HCT116 (cell line): ENCODE measurements around the gene DIO1. TPM values are rescaled to one million over a fixed set of nuclear protein-coding genes. Genes with fewer than 3 reads are reported as not detected.
A peak's percentile ranks its signal among the peaks of the same experiment; 100 is the strongest.

ENCODE experiments used
- ATAC-seq: fragments of 200-7000 bp; cut with Tn5 transposase; 2 replicates; pipeline ENCODE4 v1.9.1; 2020; ENCODE audit warnings: mild to moderate bottlenecking, moderate library complexity
- BruUV-seq: library from RNA; stranded (reverse); fragments of 400-500 nt; replicated peaks from 2 replicates; lab custom pipeline; 2021; lab: Mats Ljungman, UMichigan
- CTCF ChIA-PET: fragments of 300-600 bp; sonication (Branson Sonifier 250); formaldehyde crosslinking; loops from one replicate; lab custom pipeline; 2021; ENCODE audit warnings: antibody characterized with exemption; lab: Charles Lee
- POLR2A ChIA-PET: fragments of 300-600, 350-600 bp; sonication (Branson Sonifier 250); formaldehyde crosslinking; loops from one replicate; lab custom pipeline; 2021; ENCODE audit warnings: antibody characterized with exemption; lab: Charles Lee
- RAD21 ChIA-PET, 2 experiments: fragments of 300-600 bp; sonication (Branson Sonifier 250); formaldehyde crosslinking; loops; one replicate each; lab custom pipeline; 2023; ENCODE audit warnings: low total read pairs in 2 of 2; ENCODE audit not compliant: uncharacterized antibody in 2 of 2, unreplicated experiment in 2 of 2, low non-redundant PET in 1 of 2; lab: Charles Lee
- DNase-seq: peaks from one replicate; pipeline ENCODE4 v3.0.0-alpha.2; 2010; ENCODE audit warnings: low read depth, low spot score
- H2AFZ ChIP-seq: fragments of 200-600 bp; shearing (Covaris generic), sonication (generic); 2 replicates; pipeline ENCODE4 v1.6.1; 2017; ENCODE audit warnings: low read depth, mixed run types, mixed read lengths, antibody characterized with exemption, low read length; ENCODE audit not compliant: poor library complexity, severe bottlenecking
- H3K27ac ChIP-seq: 2 replicates; pipeline ENCODE4 v1.5.1; 2012; ENCODE audit warnings: low read depth, low read length
- H3K27me3 ChIP-seq: fragments of 200-600 bp; sonication (generic); 2 replicates; pipeline ENCODE4 v1.6.1; 2016; ENCODE audit warnings: mixed run types, low read length, mixed read lengths; ENCODE audit not compliant: insufficient read depth
- H3K36me3 ChIP-seq, 2 experiments: fragments of 200-500 bp in 1 of 2; fragments of 200-600 bp in 1 of 2; sonication (Bioruptor generic) in 1 of 2; sonication (generic) in 1 of 2; 2 replicates each; pipeline versions ENCODE4 v1.5.1 to v1.6.1; 2014 to 2016; ENCODE audit warnings: low read length in 2 of 2, inconsistent platforms in 1 of 2, mixed read lengths in 1 of 2, mixed run types in 1 of 2; ENCODE audit not compliant: insufficient read depth in 2 of 2, control insufficient read depth in 1 of 2
- H3K4me1 ChIP-seq, 2 experiments: fragments of 200-600 bp in 1 of 2; sonication (generic) in 1 of 2; 2 replicates each; pipeline versions ENCODE4 v1.5.1 to v1.6.1; 2012 to 2017; ENCODE audit warnings: low read length in 2 of 2, inconsistent platforms in 1 of 2, mild to moderate bottlenecking in 1 of 2, mixed read lengths in 1 of 2, mixed run types in 1 of 2, moderate library complexity in 1 of 2; ENCODE audit not compliant: insufficient read depth in 2 of 2, control insufficient read depth in 1 of 2
- H3K4me2 ChIP-seq: fragments of 200-600 bp; sonication (generic); 2 replicates; pipeline ENCODE4 v1.6.1; 2017; ENCODE audit warnings: mixed run types, low read length, mixed read lengths
- H3K4me3 ChIP-seq, 2 experiments: fragments of 200-600 bp in 1 of 2; sonication (generic) in 1 of 2; replicated peaks in 1 of 2; 2 replicates each; pipeline ENCODE4 v1.5.1; 2011 to 2016; ENCODE audit warnings: low read length in 2 of 2, control low read depth in 1 of 2, low read depth in 1 of 2, mild to moderate bottlenecking in 1 of 2, mixed read lengths in 1 of 2, mixed run types in 1 of 2
- H3K79me2 ChIP-seq: fragments of 200-600 bp; sonication (generic); 2 replicates; pipeline ENCODE4 v1.6.1; 2017; ENCODE audit warnings: mild to moderate bottlenecking, mixed run types, low read length, moderate library complexity, mixed read lengths; ENCODE audit not compliant: insufficient read depth
- H3K9ac ChIP-seq: fragments of 200-600 bp; sonication (generic); 2 replicates; pipeline ENCODE4 v1.6.1; 2016; ENCODE audit warnings: low read length, mixed read lengths
- H3K9me2 ChIP-seq: fragments of 200-600 bp; sonication (generic), shearing (Covaris generic); 2 replicates; pipeline ENCODE4 v1.6.1; 2017; ENCODE audit warnings: mixed run types, mild to moderate bottlenecking, moderate library complexity; ENCODE audit not compliant: insufficient read depth
- H3K9me3 ChIP-seq, 2 experiments: fragments of 200-500 bp in 1 of 2; fragments of 200-600 bp in 1 of 2; sonication (Bioruptor generic) in 1 of 2; sonication (generic) in 1 of 2; 2 replicates each; pipeline ENCODE4 v1.6.1; 2014 to 2017; ENCODE audit warnings: low read length in 2 of 2, mixed read lengths in 2 of 2, inconsistent platforms in 1 of 2, low read depth in 1 of 2, mild to moderate bottlenecking in 1 of 2, mixed run types in 1 of 2, moderate library complexity in 1 of 2; ENCODE audit not compliant: control insufficient read depth in 1 of 2, insufficient read depth in 1 of 2
- H4K20me1 ChIP-seq: fragments of 200-600 bp; sonication (generic), shearing (Covaris generic); 2 replicates; pipeline ENCODE4 v1.6.1; 2017; ENCODE audit warnings: mixed run types, mild to moderate bottlenecking, moderate library complexity; ENCODE audit not compliant: insufficient read depth
- CBX3 ChIP-seq: IDR thresholded peaks from 2 replicates; pipeline ENCODE4 v1.6.1; 2012; ENCODE audit warnings: low read depth
- CEBPB ChIP-seq: IDR thresholded peaks from 2 replicates; pipeline ENCODE4 v1.6.1; 2012; ENCODE audit warnings: low read depth
- EGR1 ChIP-seq: IDR thresholded peaks from 2 replicates; pipeline ENCODE4 v1.6.1; 2012; ENCODE audit warnings: low read depth
- ELF1 ChIP-seq: IDR thresholded peaks from 2 replicates; pipeline ENCODE4 v1.6.1; 2012; ENCODE audit warnings: low read depth, borderline replicate concordance
- EZH2 ChIP-seq: fragments of 200-600 bp; sonication (generic); IDR thresholded peaks from 2 replicates; pipeline ENCODE4 v1.6.1; 2017; ENCODE audit warnings: antibody characterized with exemption, mixed run types
- FOSL1 ChIP-seq: IDR thresholded peaks from 2 replicates; pipeline ENCODE4 v1.6.1; 2012; ENCODE audit warnings: low read depth
- JUND ChIP-seq: IDR thresholded peaks from 2 replicates; pipeline ENCODE4 v1.6.1; 2012
- POLR2A ChIP-seq: IDR thresholded peaks from 2 replicates; pipeline ENCODE4 v1.7.0; 2011; ENCODE audit warnings: borderline replicate concordance; ENCODE audit not compliant: insufficient read depth, insufficient read length; ENCODE audit errors: extremely low read depth
- POLR2AphosphoS5 ChIP-seq: IDR thresholded peaks from 2 replicates; pipeline ENCODE4 v1.6.1; 2011; ENCODE audit warnings: mild to moderate bottlenecking, low read depth, low read length, moderate library complexity
- RAD21 ChIP-seq: IDR thresholded peaks from 2 replicates; pipeline ENCODE4 v1.6.1; 2012; ENCODE audit warnings: low read depth, mild to moderate bottlenecking
- SIN3A ChIP-seq: IDR thresholded peaks from 2 replicates; pipeline ENCODE4 v1.6.1; 2012; ENCODE audit warnings: low read depth
- SP1 ChIP-seq: IDR thresholded peaks from 2 replicates; pipeline ENCODE4 v1.6.1; 2012; ENCODE audit warnings: low read depth
- SRF ChIP-seq: IDR thresholded peaks from 2 replicates; pipeline ENCODE4 v1.6.1; 2012; ENCODE audit warnings: low read depth
- ZFX ChIP-seq: fragments of 450-650 bp; IDR thresholded peaks from 2 replicates; pipeline ENCODE4 v1.6.1; 2017
- intact Hi-C: fragments of 100-400 bp; cut with micrococcal nuclease; formaldehyde crosslinking; loops from 2 replicates; pipeline ENCODE4 v1.10.0; 2022
- total RNA-seq: library from RNA; stranded (reverse); gene quantifications from one replicate; pipeline ENCODE4 v1.2.1, GENCODE V29; 2021; ENCODE audit not compliant: unreplicated experiment
- TF ChIP-seq, protein P1 (sequence below): IDR thresholded peaks from 2 replicates; pipeline ENCODE4 v1.6.1; 2012
- TF ChIP-seq, protein P2 (sequence below): IDR thresholded peaks from 2 replicates; pipeline ENCODE4 v1.6.1; 2012
- TF ChIP-seq, protein P3 (sequence below), 3 experiments: fragments of 200-600 bp in 1 of 3; sonication (generic) in 1 of 3; IDR thresholded peaks in 2 of 3; conservative IDR thresholded peaks in 1 of 3; 2 replicates each; pipeline ENCODE4 v1.5.1; 2012 to 2017; ENCODE audit warnings: low read depth in 2 of 3, low read length in 2 of 3, antibody characterized with exemption in 1 of 3, borderline replicate concordance in 1 of 3, control low read depth in 1 of 3, mild to moderate bottlenecking in 1 of 3, mixed read lengths in 1 of 3, mixed run types in 1 of 3, moderate library complexity in 1 of 3; ENCODE audit not compliant: insufficient read depth in 1 of 3

The DIO1 gene
- total RNA-seq, 1 experiment from 2014 or later, result not detected

DNA sequence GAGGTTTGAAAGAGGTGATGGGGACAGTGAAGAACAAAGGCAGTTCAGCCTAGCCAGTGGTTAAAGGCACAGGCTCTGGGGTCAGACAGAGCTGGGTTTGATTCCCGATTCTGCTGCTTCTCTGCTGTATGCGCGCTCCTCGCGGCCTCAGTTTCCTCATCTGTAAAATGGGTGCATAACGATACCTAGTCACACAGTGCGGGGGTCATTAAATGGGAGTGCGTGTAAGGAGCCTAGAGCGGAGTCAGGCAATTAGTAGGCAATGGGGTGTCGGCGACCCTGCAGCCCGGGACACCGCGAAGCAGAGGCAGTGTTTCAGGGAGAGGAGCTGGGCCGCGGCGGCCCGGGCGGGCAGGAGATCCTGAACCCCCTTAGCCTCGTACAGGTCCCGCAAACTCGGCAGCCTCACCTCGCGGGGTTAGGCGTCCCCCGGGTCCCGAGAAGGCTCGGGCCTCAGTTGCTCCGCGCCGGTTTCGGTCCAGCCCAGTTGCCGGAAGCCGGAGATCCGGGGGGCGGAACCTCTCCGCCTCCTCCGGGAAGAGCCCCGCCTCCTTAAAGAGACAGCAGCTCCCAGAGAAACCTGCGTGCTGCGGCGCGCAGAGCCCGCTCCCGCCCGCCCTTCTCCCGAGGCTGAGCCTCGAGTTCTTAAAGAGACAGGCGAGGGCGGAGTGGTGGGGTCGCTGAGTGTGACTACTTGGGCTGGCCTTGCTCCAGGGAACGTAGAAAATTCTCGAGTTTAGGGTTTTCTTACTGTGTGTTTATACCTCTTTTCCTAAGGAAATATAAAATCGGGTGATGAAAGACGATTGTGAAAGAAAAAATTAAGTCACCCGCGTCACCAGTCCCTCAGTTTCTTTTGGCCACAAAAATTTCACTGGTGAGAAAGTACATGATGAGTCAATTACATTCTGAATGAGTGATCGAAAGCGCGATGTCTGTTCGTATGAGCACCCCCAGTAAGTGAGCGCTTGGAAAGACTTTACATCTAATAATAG, 4.4 kb upstream of the DIO1 start, which contains the start of gene YIPF1:
Gene YIPF1, minus strand, starts transcription at position 494 of the 995 bp plus-strand sequence. CDS start 860 bp downstream, outside the sequence.
- H3K79me2 ChIP-seq, result no peaks in the 10 kb centered on the region
- TSS peak; percentile 61 for BruUV-seq
- no peaks in the 10 kb centered on the region for H3K9me2 ChIP-seq
- intact Hi-C loops, result loop anchor here (2.0 kb wide), 1 partner anchor 57 kb away; the partner anchor contains the start of gene LRRC42
- no peaks in the 10 kb centered on the region for H3K9me3 ChIP-seq
- DNase-seq (peak; percentile 74), ATAC-seq (peak; percentile 99)
- peak; percentile 64 for TF ChIP-seq SIN3A
- TF ChIP-seq CEBPB, result 0 out of 2 replicates have a peak, but pooled peaks have one; percentile 29
- TF ChIP-seq SP1, result peak; percentile 95
- no peak for TF ChIP-seq EGR1
- TF ChIP-seq EZH2, result no peak
- no peak; the same call in 1 of the 2 replicates for TF ChIP-seq CBX3
- no peak for TF ChIP-seq JUND
- TF ChIP-seq, protein P1, sequence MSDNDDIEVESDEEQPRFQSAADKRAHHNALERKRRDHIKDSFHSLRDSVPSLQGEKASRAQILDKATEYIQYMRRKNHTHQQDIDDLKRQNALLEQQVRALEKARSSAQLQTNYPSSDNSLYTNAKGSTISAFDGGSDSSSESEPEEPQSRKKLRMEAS, result peak; percentile 95
- peak; percentile 40; the same call in 1 of the 2 replicates for TF ChIP-seq ZFX
- TF ChIP-seq, protein P2, sequence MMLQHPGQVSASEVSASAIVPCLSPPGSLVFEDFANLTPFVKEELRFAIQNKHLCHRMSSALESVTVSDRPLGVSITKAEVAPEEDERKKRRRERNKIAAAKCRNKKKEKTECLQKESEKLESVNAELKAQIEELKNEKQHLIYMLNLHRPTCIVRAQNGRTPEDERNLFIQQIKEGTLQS, result no peak
- TF ChIP-seq POLR2A, result no peak
- no peak for TF ChIP-seq RAD21
- TF ChIP-seq POLR2AphosphoS5, result peak; percentile 67
- peak; percentile 2; the same call in 1 of the 2 replicates for TF ChIP-seq FOSL1
- TF ChIP-seq, protein P3, sequence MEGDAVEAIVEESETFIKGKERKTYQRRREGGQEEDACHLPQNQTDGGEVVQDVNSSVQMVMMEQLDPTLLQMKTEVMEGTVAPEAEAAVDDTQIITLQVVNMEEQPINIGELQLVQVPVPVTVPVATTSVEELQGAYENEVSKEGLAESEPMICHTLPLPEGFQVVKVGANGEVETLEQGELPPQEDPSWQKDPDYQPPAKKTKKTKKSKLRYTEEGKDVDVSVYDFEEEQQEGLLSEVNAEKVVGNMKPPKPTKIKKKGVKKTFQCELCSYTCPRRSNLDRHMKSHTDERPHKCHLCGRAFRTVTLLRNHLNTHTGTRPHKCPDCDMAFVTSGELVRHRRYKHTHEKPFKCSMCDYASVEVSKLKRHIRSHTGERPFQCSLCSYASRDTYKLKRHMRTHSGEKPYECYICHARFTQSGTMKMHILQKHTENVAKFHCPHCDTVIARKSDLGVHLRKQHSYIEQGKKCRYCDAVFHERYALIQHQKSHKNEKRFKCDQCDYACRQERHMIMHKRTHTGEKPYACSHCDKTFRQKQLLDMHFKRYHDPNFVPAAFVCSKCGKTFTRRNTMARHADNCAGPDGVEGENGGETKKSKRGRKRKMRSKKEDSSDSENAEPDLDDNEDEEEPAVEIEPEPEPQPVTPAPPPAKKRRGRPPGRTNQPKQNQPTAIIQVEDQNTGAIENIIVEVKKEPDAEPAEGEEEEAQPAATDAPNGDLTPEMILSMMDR (IDR thresholded peaks at IDR 0.05 in 2 of 3, conservative IDR thresholded peaks at IDR 0.05 in 1 of 3; ENCODE audit: borderline replicate concordance in 1 of 3, insufficient read depth in 1 of 3, low read depth in 2 of 3, low read length in 2 of 3), result no peak
- peak; percentile 69 for TF ChIP-seq ELF1
- no peak for TF ChIP-seq SRF
- peak within 1 kb of the TSS; percentile 79 for H2AFZ ChIP-seq
- RAD21 ChIA-PET, result interaction anchor here in 1 of 2 experiments (0.9 kb wide), 1 partner anchor 56 kb away, joined by 3 read pairs; the partner anchor contains the start of gene IFT25
- H3K4me2 ChIP-seq, result peak within 1 kb of the TSS; percentile 82
- H3K36me3 ChIP-seq, result no peaks in the 10 kb centered on the region
- H3K4me1 ChIP-seq, result peaks cover 8 to 23% of the 10 kb centered on the region in 2 experiments
- no peaks in the 10 kb centered on the region for H3K27me3 ChIP-seq
- POLR2A ChIA-PET, result no interaction called here
- no peaks in the 10 kb centered on the region for H4K20me1 ChIP-seq
- peak within 1 kb of the TSS; percentile 36 for H3K27ac ChIP-seq
- H3K9ac ChIP-seq, result peak within 1 kb of the TSS; percentile 64
- H3K4me3 ChIP-seq, result peak within 1 kb of the TSS; percentile 86 to 92
- CTCF ChIA-PET, result interaction anchor here (1.0 to 2.5 kb wide), 2 partner anchors 11 to 56 kb away, joined by 8 to 15 read pairs; partner anchors contain the start of genes IFT25 and LRRC42
